GM18951 (cell line): ENCODE measurements around the gene SKI.
"Not testable (repeated sequence)": the region's sequence is repeated elsewhere in the genome, so short reads cannot be mapped to it uniquely, and the experiment has no call there.

Source experiments
- POLR2A ChIP-seq: IDR thresholded peaks from 4 replicates; pipeline ENCODE4 v1.6.1; 2011; ENCODE audit warnings: mild to moderate bottlenecking; ENCODE audit not compliant: insufficient read length, insufficient read depth; ENCODE audit errors: extremely low read depth
- in situ Hi-C: fragments of 300-500 bp; cut with MboI; formaldehyde crosslinking; loops from one replicate; pipeline ENCODE4 v1.12.0; 2022; ENCODE audit warnings: low sequenced_read_pairs, mixed read lengths, inconsistent platforms; ENCODE audit not compliant: unreplicated experiment

SKI gene

GRCh38 chr1:2255420-2256369 is 27.6 kb downstream of the SKI start:
- TF ChIP-seq POLR2A: no peak
- in situ Hi-C loops: no loop called here

- TF ChIP-seq POLR2A: no peak
- in situ Hi-C loops: no loop called here
These were observed 28.5 kb downstream of the SKI start for GRCh38 chr1:2256435-2257244.

GRCh38 chr1:2257245-2257627 is 29.1 kb downstream of the SKI start:
- in situ Hi-C loops: no loop called here
- no peak for TF ChIP-seq POLR2A

- TF ChIP-seq POLR2A: no peak
- in situ Hi-C loops: no loop called here
These were observed 30.1 kb downstream of the SKI start for GRCh38 chr1:2258122-2258681.

- in situ Hi-C loops: no loop called here
- no peak for TF ChIP-seq POLR2A
These were observed 30.9 kb downstream of the SKI start for GRCh38 chr1:2258996-2259395.

GRCh38 chr1:2259668-2260402 is 31.7 kb downstream of the SKI start:
- in situ Hi-C loops: no loop called here
- no peak for TF ChIP-seq POLR2A

GRCh38 chr1:2260470-2260869 is 32.4 kb downstream of the SKI start:
- in situ Hi-C loops: not testable (repeated sequence)

GRCh38 chr1:2260917-2261316 is 32.8 kb downstream of the SKI start:
- in situ Hi-C loops: no loop called here
- TF ChIP-seq POLR2A: no peak

GRCh38 chr1:2261476-2262395 is 33.6 kb downstream of the SKI start:
- in situ Hi-C loops: not testable (repeated sequence)

GRCh38 chr1:2266301-2266975 is 38.3 kb downstream of the SKI start:
- no peak for TF ChIP-seq POLR2A
- in situ Hi-C loops: no loop called here

- no peak for TF ChIP-seq POLR2A
- in situ Hi-C loops: no loop called here
These were observed 39.1 kb downstream of the SKI start for GRCh38 chr1:2267051-2267830.
